Measurements from ENCODE around the gene DMPK. TPM values are rescaled to one million over a fixed set of nuclear protein-coding genes. Genes with fewer than 3 reads are reported as not detected.

Gene DMPK
- total RNA-seq, 1 donor, result 46.5 TPM

DNA sequence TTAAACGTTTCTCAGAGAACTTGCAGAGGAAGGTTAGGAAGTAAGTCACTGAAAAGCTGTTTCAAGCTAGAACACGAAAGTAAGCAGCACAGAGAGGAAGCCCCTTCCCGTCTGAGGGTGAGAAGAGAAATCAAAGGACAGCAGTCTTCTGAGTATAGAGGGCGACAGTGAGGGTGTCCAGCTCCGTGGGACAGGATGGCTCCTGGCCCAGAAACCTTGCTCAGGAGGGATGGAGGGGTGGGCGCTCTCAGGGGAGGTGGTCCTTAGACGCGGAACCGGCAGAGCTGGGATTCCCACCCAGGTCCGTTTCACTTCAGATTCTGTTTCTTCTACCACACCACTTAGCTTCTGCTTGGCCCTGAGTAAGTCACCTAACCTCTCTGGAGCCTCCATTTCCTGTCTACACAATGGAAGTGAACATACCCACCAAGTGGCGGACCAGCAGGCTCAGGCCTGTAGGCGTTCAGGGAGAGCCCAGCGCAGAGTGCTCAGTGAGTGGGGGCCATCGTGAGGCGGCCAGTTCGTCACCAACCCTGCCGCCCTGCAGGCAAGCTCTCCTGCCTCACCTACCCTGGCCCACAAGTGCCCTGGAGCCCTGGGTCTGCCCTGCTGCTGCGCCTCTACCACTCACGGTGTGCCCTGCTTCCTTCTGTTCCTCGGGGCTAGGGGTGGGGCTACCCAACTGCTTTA is 38.3 kb upstream of the DMPK start:
- TF ChIP-seq, protein P1, sequence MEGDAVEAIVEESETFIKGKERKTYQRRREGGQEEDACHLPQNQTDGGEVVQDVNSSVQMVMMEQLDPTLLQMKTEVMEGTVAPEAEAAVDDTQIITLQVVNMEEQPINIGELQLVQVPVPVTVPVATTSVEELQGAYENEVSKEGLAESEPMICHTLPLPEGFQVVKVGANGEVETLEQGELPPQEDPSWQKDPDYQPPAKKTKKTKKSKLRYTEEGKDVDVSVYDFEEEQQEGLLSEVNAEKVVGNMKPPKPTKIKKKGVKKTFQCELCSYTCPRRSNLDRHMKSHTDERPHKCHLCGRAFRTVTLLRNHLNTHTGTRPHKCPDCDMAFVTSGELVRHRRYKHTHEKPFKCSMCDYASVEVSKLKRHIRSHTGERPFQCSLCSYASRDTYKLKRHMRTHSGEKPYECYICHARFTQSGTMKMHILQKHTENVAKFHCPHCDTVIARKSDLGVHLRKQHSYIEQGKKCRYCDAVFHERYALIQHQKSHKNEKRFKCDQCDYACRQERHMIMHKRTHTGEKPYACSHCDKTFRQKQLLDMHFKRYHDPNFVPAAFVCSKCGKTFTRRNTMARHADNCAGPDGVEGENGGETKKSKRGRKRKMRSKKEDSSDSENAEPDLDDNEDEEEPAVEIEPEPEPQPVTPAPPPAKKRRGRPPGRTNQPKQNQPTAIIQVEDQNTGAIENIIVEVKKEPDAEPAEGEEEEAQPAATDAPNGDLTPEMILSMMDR (IDR thresholded peaks at IDR 0.05; ENCODE audit: insufficient read depth, low read length), result no peak
- DNase-seq (ENCODE audit: low read depth), result no peak

DNA sequence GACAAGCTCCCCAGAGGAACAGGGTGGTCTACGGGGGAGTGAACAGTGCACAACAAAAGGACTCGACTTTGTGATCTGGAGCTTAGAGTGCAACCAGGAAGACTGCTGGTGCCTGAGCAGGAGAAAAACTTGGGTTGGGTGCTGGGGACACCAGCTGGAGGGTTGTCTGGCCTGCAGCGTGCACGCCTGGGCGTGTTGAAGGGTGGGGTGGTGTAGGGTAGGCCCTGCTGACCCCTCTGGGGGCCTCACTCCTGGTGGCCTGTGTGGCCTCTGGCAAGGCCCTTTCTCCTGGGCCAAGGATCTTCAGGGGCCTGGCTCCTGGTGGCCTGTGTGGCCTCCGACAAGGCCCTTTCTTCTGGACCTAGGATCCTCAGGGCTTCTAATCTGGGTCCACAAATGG is 37.5 kb upstream of the DMPK start:
- no peak overlapping the region for H3K4me3 ChIP-seq (ENCODE audit: low read depth, low read length)
- TF ChIP-seq, protein P1 (IDR thresholded peaks at IDR 0.05; ENCODE audit: insufficient read depth, low read length), result no peak
- no peak for DNase-seq (ENCODE audit: low read depth)

More for the DNA sequence above, 38.3 kb upstream of the DMPK start:
- no peak overlapping the region for H3K4me3 ChIP-seq (ENCODE audit: low read depth, low read length)

DNA sequence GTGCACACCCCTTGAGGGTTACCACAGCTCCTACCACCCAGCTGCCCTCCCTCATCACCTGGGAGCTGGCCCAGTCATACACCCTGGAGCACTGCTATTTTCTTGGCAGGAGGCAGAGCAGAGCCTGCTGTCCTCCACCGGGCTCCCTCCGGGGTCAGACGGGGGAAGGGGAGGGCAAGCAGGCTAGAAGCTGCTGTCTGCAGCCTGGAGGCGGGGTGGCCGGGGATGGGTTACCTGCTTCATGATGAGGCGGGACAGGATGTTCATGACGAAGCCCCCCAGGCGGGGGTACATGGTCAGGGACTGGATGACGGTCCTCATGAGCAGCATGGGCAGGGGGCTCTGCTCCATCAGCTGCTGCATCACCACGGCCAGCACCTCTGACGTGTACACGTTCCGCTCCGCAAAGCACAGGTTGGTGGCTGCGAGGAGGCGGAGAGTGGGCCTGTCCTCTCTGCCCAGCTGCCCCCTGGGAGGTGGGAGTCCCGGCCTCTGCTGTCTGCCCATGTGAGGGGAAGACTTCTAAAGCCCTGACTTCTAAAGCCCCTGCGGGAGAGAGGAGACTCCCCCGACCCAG is 35.5 kb upstream of the DMPK start:
- no peak for DNase-seq (ENCODE audit: low read depth)
- H3K4me3 ChIP-seq (ENCODE audit: low read depth, low read length), result no peak overlapping the region
- TF ChIP-seq, protein P1 (IDR thresholded peaks at IDR 0.05; ENCODE audit: insufficient read depth, low read length), result no peak

DNA sequence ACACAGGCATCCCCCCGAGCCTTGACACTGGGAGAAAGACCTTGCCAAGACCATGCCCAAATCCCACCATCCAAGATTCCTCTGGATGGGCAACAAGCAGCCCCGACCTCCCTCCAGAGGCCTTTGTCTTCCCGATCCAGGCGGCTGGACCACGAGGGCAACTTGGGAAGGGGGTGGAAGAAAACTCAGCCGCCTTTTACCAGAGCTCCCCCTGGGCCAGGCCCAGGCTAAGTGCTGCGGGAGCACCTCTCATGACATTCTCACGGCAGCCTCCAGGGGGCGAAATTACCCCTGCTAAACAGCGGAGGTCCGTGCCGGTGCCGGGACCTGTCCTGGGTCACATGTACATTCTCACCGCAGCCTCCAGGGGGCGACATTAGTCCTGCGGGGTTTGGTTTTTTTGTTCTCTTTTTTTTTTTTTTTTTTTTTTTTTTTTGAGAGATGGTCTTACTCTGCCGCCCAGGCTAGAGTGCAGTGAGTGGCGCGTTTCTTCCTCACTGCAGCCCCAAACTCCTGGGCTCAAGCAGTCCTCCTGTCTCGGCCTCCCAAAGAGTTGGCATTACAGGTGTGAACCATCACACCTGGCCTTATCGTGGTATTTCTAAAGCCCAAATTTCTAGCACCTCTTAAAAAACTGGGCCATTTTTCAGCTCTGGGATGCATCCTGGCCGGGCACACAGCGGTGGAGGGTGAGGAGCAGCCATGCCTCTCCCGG is 34.9 kb upstream of the DMPK start:
- no peak overlapping the region for H3K4me3 ChIP-seq (ENCODE audit: low read depth, low read length)
- TF ChIP-seq, protein P1 (IDR thresholded peaks at IDR 0.05; ENCODE audit: insufficient read depth, low read length), result peak; percentile 88
- DNase-seq (ENCODE audit: low read depth), result peak; percentile 94

DNA sequence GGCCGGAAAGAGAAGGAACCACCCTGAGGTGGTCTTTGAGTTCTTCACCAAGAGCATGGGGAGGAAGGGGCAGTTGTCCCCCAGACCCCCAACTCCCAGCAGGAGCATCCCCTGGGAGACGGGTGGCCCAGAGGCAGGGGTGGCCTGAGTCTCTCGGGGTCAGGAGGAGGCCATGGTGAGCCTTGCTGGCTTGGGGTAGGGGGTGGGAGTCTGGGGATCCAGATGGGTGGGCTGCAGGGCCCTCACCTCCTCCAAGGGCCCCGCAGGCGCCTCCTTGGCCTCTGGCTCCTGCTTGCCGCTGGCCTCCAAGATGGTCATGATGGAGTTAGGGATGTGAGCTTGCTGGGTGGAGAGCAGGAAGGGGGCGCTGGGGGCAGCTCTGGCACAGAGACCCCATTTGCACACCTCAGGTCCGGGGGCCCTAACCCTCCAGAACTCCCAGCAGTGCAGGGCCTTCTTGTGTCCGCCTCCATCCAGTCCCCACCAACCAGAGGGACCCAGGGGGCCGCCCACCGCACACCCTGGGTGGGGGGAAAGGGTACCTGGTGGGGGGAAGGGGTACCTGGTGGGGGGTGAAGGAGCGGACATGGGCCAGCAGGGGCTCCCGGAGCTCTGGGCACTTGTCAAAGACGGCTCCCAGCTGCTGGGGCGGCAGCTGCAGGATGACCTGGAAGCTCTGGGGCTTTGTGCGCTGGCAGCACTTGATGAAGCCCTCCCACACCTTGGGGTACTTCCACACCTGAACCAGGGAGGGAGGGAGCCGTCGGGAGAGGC is 34.1 kb upstream of the DMPK start:
- TF ChIP-seq, protein P1 (IDR thresholded peaks at IDR 0.05; ENCODE audit: insufficient read depth, low read length), result no peak
- H3K4me3 ChIP-seq (ENCODE audit: low read depth, low read length), result no peak overlapping the region
- no peak for DNase-seq (ENCODE audit: low read depth)

DNA sequence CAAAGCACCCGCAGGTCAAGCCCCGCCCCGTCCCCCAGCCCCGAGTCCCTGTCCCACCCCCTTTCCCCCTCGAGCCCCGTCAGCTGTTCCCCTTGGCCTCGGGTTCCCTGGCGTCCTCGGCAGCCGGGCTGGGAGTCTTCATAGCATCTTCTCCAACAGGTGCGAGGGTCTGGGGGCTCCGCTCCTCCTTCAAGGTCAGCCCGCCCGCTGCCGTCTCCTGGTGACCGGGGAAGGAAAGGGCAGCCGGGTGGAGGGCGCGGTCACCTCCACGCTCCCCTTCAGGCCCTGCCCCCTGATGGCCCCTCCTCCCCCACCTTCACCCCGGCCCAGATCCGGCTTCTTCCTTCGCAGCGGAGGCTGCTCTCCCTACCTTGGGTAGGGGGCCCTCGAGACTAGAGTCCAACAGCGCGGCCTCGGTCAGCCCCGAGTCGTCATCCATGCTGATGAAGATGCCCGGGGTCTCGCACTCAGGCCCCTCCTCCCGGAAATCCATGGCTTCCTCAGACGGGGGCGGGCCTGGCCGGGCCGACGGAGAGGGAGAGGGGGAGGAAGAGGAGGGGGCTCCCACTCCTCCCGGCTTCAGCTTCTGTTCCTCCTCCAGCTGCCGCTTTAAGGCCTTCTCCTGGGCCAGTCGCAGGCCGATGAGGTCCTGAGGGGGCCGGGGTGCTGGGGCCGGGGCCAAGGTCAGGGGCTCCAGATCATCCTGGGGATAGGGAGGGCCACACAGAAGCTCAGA is 33.4 kb upstream of the DMPK start:
- TF ChIP-seq, protein P1 (IDR thresholded peaks at IDR 0.05; ENCODE audit: insufficient read depth, low read length), result no peak

More for the DNA sequence above, 33.4 kb upstream of the DMPK start:
- H3K4me3 ChIP-seq (ENCODE audit: low read depth, low read length), result no peak overlapping the region
- no peak for DNase-seq (ENCODE audit: low read depth)
